ENCODE data around the gene OTX2. TPM values are rescaled to one million over a fixed set of nuclear protein-coding genes. Genes with fewer than 3 reads are reported as not detected.

The OTX2 gene
- total and polyA plus RNA-seq, 2 of the 4 experiments (the other 2 are of a cell fraction), result not detected

GRCh38 chr14:56797003-56797568 lies 13.2 kb downstream of the OTX2 start:
- peak overlapping the region; percentile 19 for H2AFZ ChIP-seq (replicated peaks; ENCODE audit: low read length, poor library complexity)
- ATAC-seq (ENCODE audit: low read depth) (no peak), DNase-seq (no peak)
- H3K4me3 ChIP-seq (ENCODE audit: insufficient read depth, low read depth, low read length), result no peak overlapping the region
- H2BK20ac ChIP-seq (ENCODE audit: low read depth, low read length), result no peak overlapping the region
- H2AK5ac ChIP-seq (ENCODE audit: low read depth, low read length), result no peak overlapping the region
- dilution Hi-C loops (cut with HindIII; ENCODE audit: low sequenced_read_pairs, unreplicated experiment), result no loop called here
- ChIA-PET POLR2A (ENCODE audit: unreplicated experiment) (no interaction called here), CTCF (no interaction called here)
- H2BK5ac ChIP-seq (ENCODE audit: low read depth, low read length, poor library complexity, severe bottlenecking), result no peak overlapping the region
- no peak overlapping the region for H3K4ac ChIP-seq (ENCODE audit: low read depth, low read length)
- no peaks in the 10 kb centered on the region for H3K4me1 ChIP-seq (ENCODE audit: control insufficient read depth, insufficient read depth, low read length)
- H2AK9ac ChIP-seq (replicated peaks; ENCODE audit: low read depth, low read length, poor library complexity), result no peak overlapping the region
- H3K27me3 ChIP-seq (ENCODE audit: control insufficient read depth, insufficient read depth, low read length), result peaks cover 71% of the 10 kb centered on the region
- no peaks in the 10 kb centered on the region for H4K20me1 ChIP-seq (ENCODE audit: insufficient read depth, low read length)
- H3K18ac ChIP-seq (ENCODE audit: low read depth, low read length), result no peak overlapping the region
- no peak overlapping the region for H3K14ac ChIP-seq (replicated peaks; ENCODE audit: low read depth, low read length)
- no TSS peak for BruUV-seq (replicated peaks)
- no peak overlapping the region for H3K9ac ChIP-seq (ENCODE audit: low read depth, low read length)
- H3K56ac ChIP-seq (ENCODE audit: extremely low read depth, insufficient read depth, low read length), result no peak overlapping the region
- no peaks in the 10 kb centered on the region for H3K79me1 ChIP-seq (ENCODE audit: low read depth in 1 of 2, low read length in 2 of 2)
- H2BK15ac ChIP-seq (ENCODE audit: low read depth, low read length), result no peak overlapping the region
- no peaks in the 10 kb centered on the region for H3K36me3 ChIP-seq (ENCODE audit: control insufficient read depth, insufficient read depth, low read length)
- WGBS, 2 experiments (ENCODE audit: extremely low coverage in 2 of 2, insufficient read length in 1 of 2), result 3% methylated on average over 7 of the region's 23 CpGs; no CpG with 5 or more reads in 1 of the 2 experiments
- no peak overlapping the region for H4K91ac ChIP-seq (ENCODE audit: insufficient read depth, low read depth, low read length)
- H3K4me2 ChIP-seq (ENCODE audit: low read depth, low read length), result no peak overlapping the region; the same call in 1 of the 2 replicates
- H3K9me3 ChIP-seq (ENCODE audit: control insufficient read depth, insufficient read depth, low read length), result peaks cover 6% of the 10 kb centered on the region; the same call in 1 of the 2 replicates
- TF ChIP-seq FOS (IDR thresholded peaks at IDR 0.05; ENCODE audit: low read depth, low read length), result no peak
- no peak for TF ChIP-seq MXI1 (IDR thresholded peaks at IDR 0.05; ENCODE audit: borderline replicate concordance, low read depth, low read length)
- TF ChIP-seq CTCF (conservative IDR thresholded peaks at IDR 0.05; ENCODE audit: low read depth, low read length), result no peak
- TF ChIP-seq BHLHE40 (IDR thresholded peaks at IDR 0.05; ENCODE audit: low read depth, low read length), result no peak
- no peak for TF ChIP-seq RCOR1 (IDR thresholded peaks at IDR 0.05; ENCODE audit: insufficient replicate concordance, low read length)
- TF ChIP-seq CEBPB (IDR thresholded peaks at IDR 0.05; ENCODE audit: low read depth, low read length), result no peak
- no peak for TF ChIP-seq CHD1 (IDR thresholded peaks at IDR 0.05; ENCODE audit: low read depth, low read length)
- no peak for TF ChIP-seq MAZ (IDR thresholded peaks at IDR 0.05; ENCODE audit: borderline replicate concordance, low read depth, low read length)
- no peak for TF ChIP-seq ELK1 (IDR thresholded peaks at IDR 0.05; ENCODE audit: borderline replicate concordance, low read depth, low read length)
- H3K9me1 ChIP-seq (ENCODE audit: insufficient read depth, low read length), result no peaks in the 10 kb centered on the region
- no peak overlapping the region for H4K8ac ChIP-seq (ENCODE audit: low read depth in 2 of 2, low read length in 2 of 2)
- H2BK120ac ChIP-seq (ENCODE audit: low read depth, low read length), result no peak overlapping the region
- no peak overlapping the region for H3K23ac ChIP-seq (ENCODE audit: low read depth, low read length)
- intact Hi-C loops (cut with micrococcal nuclease), result no loop called here
- in situ Hi-C loops (cut with MboI; ENCODE audit: low sequenced_read_pairs), result no loop called here
- no peak overlapping the region for H3K27ac ChIP-seq (ENCODE audit: insufficient read depth, low read length)
- no peak overlapping the region for H4K5ac ChIP-seq (ENCODE audit: low read depth, low read length)

Measured in IMR-90 (cell line).